ENCODE data around the gene NEB.
A peak's percentile ranks its signal among the peaks of the same experiment; 100 is the strongest.
"Not testable (repeated sequence)": the region's sequence is repeated elsewhere in the genome, so short reads cannot be mapped to it uniquely, and the experiment has no call there.

NEB gene

GRCh38 chr2:151623631-151624030 lies 110.6 kb downstream of the NEB start:
- Mint-ChIP-seq H3K36me3 (ENCODE audit: insufficient read depth) (no peaks in the 10 kb centered on the region), H3K9me3 (no peaks in the 10 kb centered on the region), H3K4me3 (no peak overlapping the region), H3K4me1 (ENCODE audit: low read depth in 2 of 2) (no peaks in the 10 kb centered on the region), H3K27ac (no peak overlapping the region), H3K27me3 (no peaks in the 10 kb centered on the region)
- DNase-seq (no peak), ATAC-seq (replicated peaks) (no peak)

DNA sequence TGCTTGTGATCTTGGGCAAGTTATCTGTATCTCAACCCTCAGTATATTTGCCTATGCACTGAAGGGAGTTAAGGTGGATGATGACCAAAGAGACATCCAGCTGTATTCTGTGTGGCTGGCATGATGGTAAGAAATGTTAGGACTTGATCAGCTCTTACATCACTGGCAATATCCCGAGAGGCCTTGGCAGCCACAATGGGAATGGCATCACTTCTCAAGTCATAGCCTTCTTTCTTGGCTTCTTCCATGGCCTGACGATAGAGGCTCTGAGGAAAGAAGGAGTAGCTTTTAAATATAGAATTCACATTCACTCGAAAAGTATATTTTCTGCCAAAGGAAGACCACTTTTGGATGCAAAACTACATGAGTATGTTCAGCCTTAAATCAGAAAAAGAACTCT lies 113.5 kb downstream of the NEB start:
- no peak for ATAC-seq (replicated peaks)
- no peaks in the 10 kb centered on the region for H3K36me3 Mint-ChIP-seq (ENCODE audit: insufficient read depth)

GRCh38 chr2:151619337-151619989 lies 114.8 kb downstream of the NEB start:
- ATAC-seq (replicated peaks) (no peak), DNase-seq (no peak)
- no peak overlapping the region for H3K27ac Mint-ChIP-seq
- peaks cover 6 to 7% of the 10 kb centered on the region in 2 donors for H3K4me1 Mint-ChIP-seq (ENCODE audit: low read depth in 2 of 2)
- H3K9me3 Mint-ChIP-seq, result no peaks in the 10 kb centered on the region
- no peak overlapping the region for H3K4me3 Mint-ChIP-seq
- no peaks in the 10 kb centered on the region for H3K36me3 Mint-ChIP-seq (ENCODE audit: insufficient read depth)
- no peaks in the 10 kb centered on the region for H3K27me3 Mint-ChIP-seq

More for the DNA sequence above, 113.5 kb downstream of the NEB start:
- H3K27ac Mint-ChIP-seq, result no peak overlapping the region
- H3K4me1 Mint-ChIP-seq (ENCODE audit: low read depth in 2 of 2), result no peaks in the 10 kb centered on the region
- no peak for DNase-seq
- H3K9me3 Mint-ChIP-seq, result no peaks in the 10 kb centered on the region
- H3K4me3 Mint-ChIP-seq, result no peak overlapping the region
- no peaks in the 10 kb centered on the region for H3K27me3 Mint-ChIP-seq

GRCh38 chr2:151616760-151617339 lies 117.4 kb downstream of the NEB start:
- H3K4me1 Mint-ChIP-seq (ENCODE audit: low read depth in 2 of 2), result peaks cover 6 to 10% of the 10 kb centered on the region in 2 donors
- DNase-seq, result no peak
- no peaks in the 10 kb centered on the region for H3K9me3 Mint-ChIP-seq
- H3K36me3 Mint-ChIP-seq (ENCODE audit: insufficient read depth), result no peaks in the 10 kb centered on the region
- no peaks in the 10 kb centered on the region for H3K27me3 Mint-ChIP-seq
- no peak overlapping the region for H3K4me3 Mint-ChIP-seq
- ATAC-seq (replicated peaks), result no peak
- no peak overlapping the region for H3K27ac Mint-ChIP-seq

DNA sequence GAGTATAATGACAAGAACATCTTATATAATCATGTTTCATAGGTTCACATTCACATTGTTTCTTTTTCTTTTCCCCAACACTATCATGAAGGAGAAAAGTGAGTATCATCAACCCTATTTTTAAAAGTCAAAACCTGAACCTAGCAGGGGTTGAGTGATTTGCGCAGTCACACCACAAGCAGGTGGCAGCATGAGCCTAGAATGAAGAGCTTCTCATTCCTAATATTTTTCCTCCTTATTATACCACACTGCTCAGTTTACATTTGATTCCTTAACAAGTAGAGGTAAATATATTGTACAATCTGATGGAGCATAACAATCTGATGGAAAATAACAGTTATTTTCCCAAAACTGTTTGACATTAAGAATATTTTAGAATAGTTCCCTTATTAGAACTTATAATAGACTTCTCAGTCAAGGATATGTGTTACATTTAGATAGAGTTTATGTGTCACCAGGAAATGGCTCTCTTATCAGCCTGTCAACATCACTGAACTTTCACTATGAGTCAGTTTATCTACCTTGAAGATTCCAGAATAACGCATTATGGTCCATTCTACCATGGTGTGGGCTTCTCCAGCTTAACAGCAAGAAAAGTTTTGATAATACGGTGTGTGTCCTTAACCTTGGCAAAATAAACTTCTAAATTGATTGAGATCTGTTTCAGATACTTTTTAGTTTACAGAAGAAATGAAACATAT lies 119.5 kb downstream of the NEB start:
- ATAC-seq (replicated peaks), result peak; percentile 35
- Mint-ChIP-seq H3K4me1 (ENCODE audit: low read depth in 2 of 2) (peaks cover 6 to 10% of the 10 kb centered on the region in 2 donors), H3K4me3 (no peak overlapping the region), H3K27me3 (no peaks in the 10 kb centered on the region), H3K36me3 (ENCODE audit: insufficient read depth) (no peaks in the 10 kb centered on the region), H3K27ac (peak overlapping the region in 1 of 2 donors; percentile 13), H3K9me3 (no peaks in the 10 kb centered on the region)
- DNase-seq, result no peak

GRCh38 chr2:151614159-151614558 lies 120.1 kb downstream of the NEB start:
- no peak overlapping the region for H3K27ac Mint-ChIP-seq
- ATAC-seq (replicated peaks) (no peak), DNase-seq (no peak)
- no peaks in the 10 kb centered on the region for H3K9me3 Mint-ChIP-seq
- H3K36me3 Mint-ChIP-seq (ENCODE audit: insufficient read depth), result no peaks in the 10 kb centered on the region
- H3K4me3 Mint-ChIP-seq, result no peak overlapping the region
- no peaks in the 10 kb centered on the region for H3K27me3 Mint-ChIP-seq
- peaks cover 6 to 10% of the 10 kb centered on the region in 2 donors for H3K4me1 Mint-ChIP-seq (ENCODE audit: low read depth in 2 of 2)

GRCh38 chr2:151611351-151611750 lies 122.9 kb downstream of the NEB start:
- Mint-ChIP-seq H3K4me1 (ENCODE audit: low read depth in 2 of 2) (peaks cover 6 to 10% of the 10 kb centered on the region in 2 donors), H3K9me3 (no peaks in the 10 kb centered on the region)
- no peak for ATAC-seq (replicated peaks)

GRCh38 chr2:151610310-151610709 lies 124.0 kb downstream of the NEB start:
- Mint-ChIP-seq H3K36me3 (ENCODE audit: insufficient read depth) (no peaks in the 10 kb centered on the region), H3K27ac (no peak overlapping the region), H3K4me3 (no peak overlapping the region), H3K4me1 (ENCODE audit: low read depth in 2 of 2) (peaks cover 5 to 10% of the 10 kb centered on the region in 2 donors), H3K9me3 (no peaks in the 10 kb centered on the region), H3K27me3 (no peaks in the 10 kb centered on the region)
- ATAC-seq (replicated peaks) (no peak), DNase-seq (no peak)

More at GRCh38 chr2:151611351-151611750, 122.9 kb downstream of the NEB start:
- no peak overlapping the region for H3K4me3 Mint-ChIP-seq
- no peaks in the 10 kb centered on the region for H3K36me3 Mint-ChIP-seq (ENCODE audit: insufficient read depth)
- H3K27ac Mint-ChIP-seq, result no peak overlapping the region
- no peaks in the 10 kb centered on the region for H3K27me3 Mint-ChIP-seq
- no peak for DNase-seq

- DNase-seq, result no peak
- Mint-ChIP-seq H3K9me3 (no peaks in the 10 kb centered on the region), H3K27me3 (no peaks in the 10 kb centered on the region), H3K36me3 (ENCODE audit: insufficient read depth) (no peaks in the 10 kb centered on the region), H3K4me3 (no peak overlapping the region), H3K27ac (no peak overlapping the region), H3K4me1 (ENCODE audit: low read depth in 2 of 2) (peaks cover 0 to 5% of the 10 kb centered on the region in 2 donors)
- no peak for ATAC-seq (replicated peaks)
Observed at GRCh38 chr2:151609705-151610104, 124.6 kb downstream of the NEB start.

DNA sequence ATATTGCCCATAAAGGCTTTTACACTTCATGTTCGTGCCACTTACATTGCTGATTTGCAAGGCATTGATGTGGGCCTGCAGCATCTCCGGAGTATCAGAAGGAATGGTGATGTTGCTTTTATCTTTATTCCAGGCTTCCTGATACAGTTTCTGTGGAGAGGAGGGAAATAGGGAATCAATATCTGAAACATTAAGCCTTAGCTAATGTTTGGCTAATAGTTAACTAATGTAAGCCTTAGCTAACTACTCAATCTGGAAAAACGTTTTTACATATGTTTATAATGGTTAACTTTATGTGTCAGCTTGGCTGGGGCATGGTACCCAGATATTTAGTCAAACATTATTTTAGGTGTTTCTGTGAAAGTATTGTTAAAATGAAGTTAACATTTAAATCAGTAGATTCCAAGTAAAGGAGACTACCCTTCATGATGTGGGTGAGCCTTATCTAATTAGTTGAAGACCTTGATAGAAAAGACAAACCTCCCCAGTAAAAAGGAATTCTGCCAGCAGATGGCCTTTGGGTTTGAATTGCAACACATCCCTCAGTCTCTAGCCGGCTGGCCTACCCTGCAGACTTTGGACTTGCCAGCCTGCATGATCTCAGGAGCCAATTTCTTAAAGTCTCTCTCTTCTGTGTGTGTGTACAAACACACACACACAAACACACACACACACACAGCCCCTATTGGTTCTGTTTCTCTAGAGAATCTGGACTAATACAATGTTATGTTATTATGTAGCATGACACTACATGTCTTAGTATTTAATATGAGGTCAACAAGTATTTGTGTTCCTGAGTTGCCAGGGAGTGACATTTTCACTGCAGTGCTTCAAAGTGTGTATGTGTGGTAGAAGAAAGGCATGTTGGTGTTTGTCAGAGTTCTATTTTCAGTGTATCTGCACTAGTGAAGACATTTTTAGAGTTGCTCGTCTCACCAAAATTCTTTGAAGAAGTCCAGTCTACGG lies 126.5 kb downstream of the NEB start:
- ATAC-seq (replicated peaks); H3K4me3 Mint-ChIP-seq: not testable (repeated sequence)

DNA sequence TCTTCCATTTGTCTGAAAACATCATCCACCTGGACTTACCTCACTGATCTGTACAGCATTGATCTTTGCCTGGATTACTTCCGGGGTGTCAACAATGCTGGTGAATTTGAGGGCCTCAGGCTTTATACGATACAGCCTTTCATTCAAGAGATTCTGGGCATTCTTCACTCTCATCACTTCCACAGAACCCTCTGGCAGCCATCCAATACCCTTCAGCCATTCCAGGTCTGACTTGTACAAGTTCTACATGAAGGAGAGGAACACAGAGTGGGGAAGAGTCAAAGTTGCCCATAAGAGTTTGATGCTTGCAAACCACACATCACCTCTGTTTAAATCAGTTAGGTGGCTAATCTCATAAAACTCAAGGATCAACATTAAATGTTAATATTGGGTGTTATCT lies 130.7 kb downstream of the NEB start:
- not testable (repeated sequence) for H3K27me3 Mint-ChIP-seq; H3K4me3 Mint-ChIP-seq; DNase-seq; H3K4me1 Mint-ChIP-seq (ENCODE audit: low read depth in 2 of 2); H3K9me3 Mint-ChIP-seq; H3K27ac Mint-ChIP-seq; H3K36me3 Mint-ChIP-seq (ENCODE audit: insufficient read depth); ATAC-seq (replicated peaks)

More for the DNA sequence above, 126.5 kb downstream of the NEB start:
- not testable (repeated sequence) for H3K4me1 Mint-ChIP-seq (ENCODE audit: low read depth in 2 of 2); H3K9me3 Mint-ChIP-seq; H3K27me3 Mint-ChIP-seq; DNase-seq; H3K36me3 Mint-ChIP-seq (ENCODE audit: insufficient read depth); H3K27ac Mint-ChIP-seq

- not testable (repeated sequence) for H3K27me3 Mint-ChIP-seq, H3K27ac Mint-ChIP-seq
Observed at GRCh38 chr2:151602402-151602801, 131.9 kb downstream of the NEB start.

GRCh38 chr2:151601803-151602202 lies 132.5 kb downstream of the NEB start:
- not testable (repeated sequence) for H3K9me3 Mint-ChIP-seq; H3K4me3 Mint-ChIP-seq; H3K27ac Mint-ChIP-seq; DNase-seq; H3K36me3 Mint-ChIP-seq (ENCODE audit: insufficient read depth); H3K4me1 Mint-ChIP-seq (ENCODE audit: low read depth in 2 of 2); H3K27me3 Mint-ChIP-seq
- peak; percentile 73 for ATAC-seq (replicated peaks)

More at GRCh38 chr2:151602402-151602801, 131.9 kb downstream of the NEB start:
- not testable (repeated sequence) for DNase-seq; H3K36me3 Mint-ChIP-seq (ENCODE audit: insufficient read depth); H3K4me3 Mint-ChIP-seq; ATAC-seq (replicated peaks); H3K9me3 Mint-ChIP-seq; H3K4me1 Mint-ChIP-seq (ENCODE audit: low read depth in 2 of 2)

Data from effector memory CD8-positive, alpha-beta T cell (primary cell).